NK-92 treated with Interleukin-12 subunit alpha and Interleukin-12 subunit beta, amount 100 ng/mL, for 24 hours (cell line): ENCODE measurements around the gene GNLY.

ENCODE experiments used
- DNase-seq: peaks from one replicate; lab custom pipeline; 2025; lab: John Stamatoyannopoulos, UW

GNLY gene

GRCh38 chr2:85728883-85729824 lies 35.0 kb downstream of the GNLY start:
- DNase-seq = peak; percentile 54

GRCh38 chr2:85729825-85730510 lies 35.8 kb downstream of the GNLY start:
- DNase-seq = no peak

GRCh38 chr2:85730686-85731230 lies 36.6 kb downstream of the GNLY start:
- no peak for DNase-seq

- no peak for DNase-seq
Observed at GRCh38 chr2:85731606-85732005, 37.4 kb downstream of the GNLY start.

GRCh38 chr2:85732467-85733120 lies 38.4 kb downstream of the GNLY start:
- no peak for DNase-seq

- no peak for DNase-seq
Observed at GRCh38 chr2:85733121-85733960, 39.2 kb downstream of the GNLY start.

- no peak for DNase-seq
Observed at GRCh38 chr2:85734015-85734414, 39.9 kb downstream of the GNLY start.

- DNase-seq = no peak
Observed at GRCh38 chr2:85734942-85735608, 40.9 kb downstream of the GNLY start.

GRCh38 chr2:85735691-85736090 lies 41.5 kb downstream of the GNLY start:
- DNase-seq = no peak

GRCh38 chr2:85736456-85737355 lies 42.5 kb downstream of the GNLY start:
- no peak for DNase-seq

GRCh38 chr2:85737481-85737880 lies 43.3 kb downstream of the GNLY start:
- no peak for DNase-seq

- no peak for DNase-seq
Observed at GRCh38 chr2:85737961-85738360, 43.8 kb downstream of the GNLY start.

GRCh38 chr2:85740193-85740592 lies 46.0 kb downstream of the GNLY start:
- DNase-seq = no peak

- no peak for DNase-seq
Observed at GRCh38 chr2:85741211-85741832, 47.2 kb downstream of the GNLY start.

GRCh38 chr2:85741833-85742455 lies 47.8 kb downstream of the GNLY start:
- no peak for DNase-seq

- DNase-seq = no peak
Observed at GRCh38 chr2:85743304-85743978, 49.3 kb downstream of the GNLY start.

- no peak for DNase-seq
Observed at GRCh38 chr2:85744055-85744454, 49.9 kb downstream of the GNLY start.
